Spleen (tissue), 13 donors: ENCODE data around the gene NARS2. TPM values are rescaled to one million over a fixed set of nuclear protein-coding genes. Genes with fewer than 3 reads are reported as not detected.

Experiments
- DNase-seq: peaks from one replicate; pipeline ENCODE4 v3.0.0-alpha.2; 2020
- H3K27ac ChIP-seq, 8 donors: fragments of 200-600 bp; sonication (generic) in 7 of 8; 1 replicate in 4 of 8; 2 replicates in 4 of 8; pipeline versions ENCODE4 v1.5.0 to v1.8.0; 2016 to 2021; ENCODE audit warnings: inconsistent platforms in 4 of 8, mild to moderate bottlenecking in 4 of 8, moderate library complexity in 1 of 8
- H3K27me3 ChIP-seq, 7 donors: fragments of 200-600 bp; sonication (generic) in 6 of 7; replicated peaks in 1 of 7; 1 replicate in 4 of 7; 2 replicates in 3 of 7; pipeline versions ENCODE4 v1.5.0 to v1.8.0; 2016 to 2021; ENCODE audit warnings: inconsistent platforms in 3 of 7, mild to moderate bottlenecking in 1 of 7
- H3K36me3 ChIP-seq, 6 donors: fragments of 200-600 bp; sonication (generic) in 5 of 6; 1 replicate in 4 of 6; 2 replicates in 2 of 6; pipeline versions ENCODE4 v1.5.0 to v1.8.0; 2016 to 2021; ENCODE audit warnings: inconsistent platforms in 2 of 6
- H3K4me1 ChIP-seq, 6 donors: fragments of 200-600 bp; sonication (generic) in 5 of 6; 1 replicate in 3 of 6; 2 replicates in 3 of 6; pipeline versions ENCODE4 v1.5.0 to v1.8.0; 2016 to 2021; ENCODE audit warnings: inconsistent platforms in 3 of 6
- H3K4me3 ChIP-seq, 8 donors: fragments of 200-600 bp; sonication (generic) in 7 of 8; 1 replicate in 4 of 8; 2 replicates in 4 of 8; pipeline versions ENCODE4 v1.5.0 to v1.8.0; 2016 to 2021; ENCODE audit warnings: inconsistent platforms in 4 of 8, mild to moderate bottlenecking in 4 of 8, moderate library complexity in 2 of 8
- H3K9me3 ChIP-seq, 8 donors: fragments of 200-600 bp; sonication (generic) in 7 of 8; 1 replicate in 4 of 8; 2 replicates in 4 of 8; pipeline versions ENCODE4 v1.5.0 to v1.8.0; 2016 to 2021; ENCODE audit warnings: inconsistent platforms in 4 of 8
- CTCF ChIP-seq, 11 experiments: fragments of 200-600 bp in 7 of 11; fragments of 450-650 bp in 4 of 11; sonication (generic) in 4 of 11; IDR thresholded peaks in 8 of 11; conservative IDR thresholded peaks in 3 of 11; 1 replicate in 7 of 11; 2 replicates in 4 of 11; pipeline versions ENCODE4 v1.4.0 to v1.8.0; 2016 to 2021; ENCODE audit warnings: antibody characterized with exemption in 11 of 11, inconsistent platforms in 4 of 11, mild to moderate bottlenecking in 1 of 11
- POLR2A ChIP-seq, 3 donors: fragments of 450-650 bp; IDR thresholded peaks; one replicate each; pipeline ENCODE4 v1.5.1; 2017; ENCODE audit warnings: antibody characterized with exemption in 3 of 3, mild to moderate bottlenecking in 1 of 3
- POLR2AphosphoS5 ChIP-seq, 3 donors: sonication (generic); formaldehyde crosslinking; IDR thresholded peaks; one replicate each; pipeline ENCODE4 v1.5.1; 2017; ENCODE audit warnings: antibody characterized with exemption in 3 of 3
- WGBS, 5 donors: extraction: QIAGEN DNeasy Blood & Tissue Kit in 3 of 5; methylation state at CpG; one replicate each; pipeline versions ENCODE4 v1.1.5 to v1.1.7; 2013 to 2018; 5-methylcytosine and 5-hydroxymethylcytosine counted together
- intact Hi-C: fragments of 100-400 bp; cut with DNase I; formaldehyde crosslinking; loops from one replicate; pipeline ENCODE4 v1.15.0; 2023; ENCODE audit warnings: low total_unique reads
- long read RNA-seq, 2 donors: transcript quantifications; one replicate each; lab custom pipeline, GENCODE V29; 2026
- polyA plus RNA-seq, 3 donors: library from polyadenylated mRNA; stranded (reverse); fragments of 200-250 nt; gene quantifications; one replicate each; pipeline ENCODE4 v1.2.1, GENCODE V29; 2013
- total RNA-seq, 7 donors: library from RNA; depleted of rRNA in 3 of 7; stranded (reverse); fragments of >200 nt in 3 of 7; fragmentation: NEBNext Ultra II Directional in 4 of 7; extraction: Animal tissue kit (Norgen Biotek cat#: 25700) in 4 of 7; gene quantifications; one replicate each; pipeline versions ENCODE4 v1.1.0 to v1.2.1, GENCODE V29; 2016 to 2021
- donor health status: healthy with polysubstance abuse.
- donor health status: DM: no; HTN: no; CAD: no; lungs with moderate emphysema.
- donor health status: DM: no; HTN: no; CAD: no.
- donor health status: Bipolar disorder and iron deficiency.
- donor health status: healthy.
- donor health status: DM: no; HTN: no; CAD: no.
- donor health status: DM: yes; HTN: yes; CAD: no.

NARS2 gene
- total RNA-seq = 10 to 100 TPM; 11.2 to 19.7 (median 14.3) TPM
- polyA plus RNA-seq = 10 to 100 TPM; 14.2 to 16.4 (median 15.1) TPM
- long read RNA-seq, donor 1, transcript NARS2-201 (14 exons, 2,519 nt) = major isoform, 6 of 6 reads
- long read RNA-seq, donor 1, partial matches to known transcripts = 0 of 6 reads
- long read RNA-seq, donor 1, other reads (novel, unspliced or antisense) = 0 of 6 reads
- long read RNA-seq, donor 2, transcript NARS2-201 (14 exons, 2,519 nt) = major isoform, 5 of 5 reads
- long read RNA-seq, donor 2, partial matches to known transcripts = 0 of 5 reads
- long read RNA-seq, donor 2, other reads (novel, unspliced or antisense) = 0 of 5 reads

GRCh38 chr11:78574386-78575381 lies at the start of gene NARS2:
Gene NARS2, minus strand, starts transcription at chr11:78574864. Its CDS starts 376 bp downstream, at chr11:78574488.
- peak within 1 kb of the TSS; percentile 82 to 92 (median 90) for H3K27ac ChIP-seq
- H3K4me3 ChIP-seq = peak within 1 kb of the TSS; percentile 70 to 88 (median 82)
- H3K27me3 ChIP-seq = no peaks in the 10 kb centered on the region
- H3K4me1 ChIP-seq = peaks cover 11 to 54% (median 29%) of the 10 kb centered on the region in 6 donors
- intact Hi-C loops = loop anchor here (10.0 kb wide), 1 partner anchor 580 kb away; the partner anchor contains the start of gene INTS4
- H3K9me3 ChIP-seq = no peaks in the 10 kb centered on the region
- peak; percentile 100 for DNase-seq
- peaks cover 0 to 17% (median 14%) of the 10 kb centered on the region in 6 donors for H3K36me3 ChIP-seq
- TF ChIP-seq CTCF (IDR thresholded peaks at IDR 0.05 in 8 of 11, conservative IDR thresholded peaks at IDR 0.05 in 3 of 11) (peak in 1 of 11 experiments; percentile 26), POLR2A (IDR thresholded peaks at IDR 0.05) (peak in 2 of 3 donors; percentile 24 to 52), POLR2AphosphoS5 (IDR thresholded peaks at IDR 0.05) (peak; percentile 93 to 98 (median 97))
- WGBS, 5 donors = 0 to 1% (median 0%) methylated on average over 51 to 60 of the region's 60 CpGs

- Histone ChIP-seq H3K36me3 (no peaks in the 10 kb centered on the region), H3K9me3 (peaks cover 0 to 32% (median 24%) of the 10 kb centered on the region in 8 donors), H3K4me1 (no peaks in the 10 kb centered on the region), H3K27ac (no peak overlapping the region), H3K4me3 (no peak overlapping the region), H3K27me3 (no peaks in the 10 kb centered on the region)
- DNase-seq = no peak
- intact Hi-C loops = no loop called here
- WGBS, 5 donors = 70 to 84% (median 79%) methylated on average over 5 of the region's 5 CpGs
- TF ChIP-seq POLR2AphosphoS5 (IDR thresholded peaks at IDR 0.05) (no peak), CTCF (IDR thresholded peaks at IDR 0.05 in 8 of 11, conservative IDR thresholded peaks at IDR 0.05 in 3 of 11) (no peak), POLR2A (IDR thresholded peaks at IDR 0.05) (no peak)
These were observed 48.0 kb upstream of the NARS2 start for GRCh38 chr11:78622666-78623065.

- no peak overlapping the region for H3K4me3 ChIP-seq
- H3K36me3 ChIP-seq = no peaks in the 10 kb centered on the region
- no peaks in the 10 kb centered on the region for H3K4me1 ChIP-seq
- no peak overlapping the region for H3K27ac ChIP-seq
- intact Hi-C loops = no loop called here
- H3K27me3 ChIP-seq = no peaks in the 10 kb centered on the region
- WGBS, 5 donors = 70 to 100% (median 88%) methylated on average over 2 of the region's 2 CpGs
- no peak for DNase-seq
- no peak for TF ChIP-seq POLR2A (IDR thresholded peaks at IDR 0.05)
- peaks cover 0 to 30% (median 23%) of the 10 kb centered on the region in 8 donors for H3K9me3 ChIP-seq
These were observed 45.5 kb upstream of the NARS2 start for GRCh38 chr11:78620159-78620558.

GRCh38 chr11:78615724-78616123 lies 41.1 kb upstream of the NARS2 start:
- Histone ChIP-seq H3K36me3 (no peaks in the 10 kb centered on the region), H3K27me3 (no peaks in the 10 kb centered on the region), H3K9me3 (peaks cover 0 to 25% (median 15%) of the 10 kb centered on the region in 8 donors), H3K27ac (no peak overlapping the region), H3K4me1 (no peaks in the 10 kb centered on the region), H3K4me3 (no peak overlapping the region)
- DNase-seq = no peak
- intact Hi-C loops = no loop called here
- TF ChIP-seq POLR2AphosphoS5 (IDR thresholded peaks at IDR 0.05) (no peak), POLR2A (IDR thresholded peaks at IDR 0.05) (no peak), CTCF (IDR thresholded peaks at IDR 0.05 in 8 of 11, conservative IDR thresholded peaks at IDR 0.05 in 3 of 11) (no peak)
- WGBS, 5 donors = 86 to 100% (median 89%) methylated on average over 1 of the region's 1 CpG
